Measurements from ENCODE around the gene ZNF135.

ZNF135 gene

GRCh38 chr19:58108546-58108817 is 49.4 kb downstream of the ZNF135 start:
- Histone ChIP-seq H3K4me3 (ENCODE audit: low read length) (no peak overlapping the region), H3K36me3 (ENCODE audit: control insufficient read depth, insufficient read depth, low read length) (no peaks in the 10 kb centered on the region), H3K27ac (ENCODE audit: low read depth, low read length) (no peak overlapping the region), H3K4me1 (ENCODE audit: control insufficient read depth, insufficient read depth, low read length) (no peaks in the 10 kb centered on the region), H3K27me3 (ENCODE audit: control insufficient read depth, insufficient read depth, low read length) (no peaks in the 10 kb centered on the region), H3K9ac (ENCODE audit: low read length) (no peak overlapping the region)

DNA sequence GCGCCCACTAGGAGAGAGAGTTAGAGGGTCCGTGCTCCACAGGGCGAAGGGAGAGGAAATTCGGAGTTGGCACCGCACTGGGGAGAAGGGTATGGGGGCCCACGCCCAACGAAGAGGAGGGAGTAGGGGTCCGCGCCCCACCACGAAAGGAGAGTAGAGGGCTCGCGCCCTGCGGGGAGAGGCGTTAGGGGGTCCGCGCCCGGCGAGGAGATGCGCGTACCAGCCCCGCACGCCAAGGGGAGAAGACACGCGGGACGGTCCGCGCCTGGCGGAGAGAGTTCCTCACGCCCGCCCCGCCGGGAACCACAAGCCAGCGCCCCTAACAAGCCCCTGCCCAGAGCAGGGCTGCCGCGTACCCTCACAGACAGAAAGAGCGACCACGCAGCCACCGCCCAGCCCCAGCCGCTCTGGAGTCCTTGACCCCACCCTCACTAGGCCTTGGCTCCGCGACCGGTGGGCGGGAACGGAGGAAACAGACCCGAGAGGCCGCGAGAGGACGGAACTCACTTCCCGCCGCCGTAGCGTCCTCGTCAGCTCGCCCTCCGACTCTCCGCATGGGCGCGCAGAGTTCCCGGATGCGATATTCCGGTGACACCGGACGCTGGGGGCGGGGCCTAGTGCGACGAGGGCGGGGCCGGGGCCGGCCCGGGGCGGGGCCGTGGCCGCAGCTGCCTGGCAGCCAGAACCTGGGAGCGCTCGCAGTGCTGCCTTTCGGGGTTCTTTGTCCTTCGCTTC is 58.9 kb downstream of the ZNF135 start:
- no peaks in the 10 kb centered on the region for H3K36me3 ChIP-seq (ENCODE audit: control insufficient read depth, insufficient read depth, low read length)
- H3K27ac ChIP-seq (ENCODE audit: low read depth, low read length): no peak overlapping the region
- no peaks in the 10 kb centered on the region for H3K27me3 ChIP-seq (ENCODE audit: control insufficient read depth, insufficient read depth, low read length)
- H3K4me1 ChIP-seq (ENCODE audit: control insufficient read depth, insufficient read depth, low read length): no peaks in the 10 kb centered on the region
- no peak overlapping the region for H3K4me3 ChIP-seq (ENCODE audit: low read length)
- H3K9ac ChIP-seq (ENCODE audit: low read length): no peak overlapping the region

- H3K9ac ChIP-seq (ENCODE audit: low read length): no peak overlapping the region
- H3K27me3 ChIP-seq (ENCODE audit: control insufficient read depth, insufficient read depth, low read length): no peaks in the 10 kb centered on the region
- no peak overlapping the region for H3K4me3 ChIP-seq (ENCODE audit: low read length)
- no peaks in the 10 kb centered on the region for H3K36me3 ChIP-seq (ENCODE audit: control insufficient read depth, insufficient read depth, low read length)
- H3K4me1 ChIP-seq (ENCODE audit: control insufficient read depth, insufficient read depth, low read length): no peaks in the 10 kb centered on the region
- no peak overlapping the region for H3K27ac ChIP-seq (ENCODE audit: low read depth, low read length)
Observed at GRCh38 chr19:58118979-58119733, 60.1 kb downstream of the ZNF135 start.

All from rectal smooth muscle tissue (tissue), 1 donor.